GM23248 (cell line): Measurements from ENCODE around the gene ARAP3. TPM values are rescaled to one million over a fixed set of nuclear protein-coding genes. Genes with fewer than 3 reads are reported as not detected.

ENCODE experiments used
- DNase-seq: peaks from one replicate; pipeline ENCODE4 v3.0.0-alpha.2; 2015
- H2AFZ ChIP-seq: fragments of 200-600 bp; sonication (generic); 2 replicates; pipeline ENCODE4 v1.6.1; 2016; ENCODE audit warnings: antibody characterized with exemption
- H3F3A ChIP-seq: fragments of 200-600 bp; sonication (generic); 2 replicates; pipeline ENCODE4 v1.6.1; 2016; ENCODE audit warnings: mild to moderate bottlenecking, antibody characterized with exemption, mixed run types; ENCODE audit not compliant: insufficient read depth
- H3K27ac ChIP-seq: fragments of 200-600 bp; sonication (generic); 2 replicates; pipeline ENCODE4 v1.5.1; 2016; ENCODE audit warnings: mild to moderate bottlenecking
- H3K27me3 ChIP-seq: fragments of 200-600 bp; sonication (generic); replicated peaks from 2 replicates; pipeline ENCODE4 v1.6.1; 2016; ENCODE audit warnings: mild to moderate bottlenecking; ENCODE audit not compliant: insufficient read depth
- H3K36me3 ChIP-seq: fragments of 200-600 bp; sonication (generic); 2 replicates; pipeline ENCODE4 v1.6.1; 2016; ENCODE audit warnings: low read depth, mild to moderate bottlenecking
- H3K4me1 ChIP-seq: fragments of 200-600 bp; sonication (generic); 2 replicates; pipeline ENCODE4 v1.6.1; 2016; ENCODE audit warnings: mild to moderate bottlenecking; ENCODE audit not compliant: insufficient read depth
- H3K4me2 ChIP-seq: fragments of 200-600 bp; sonication (generic); one replicate; pipeline ENCODE4 v1.6.1; 2016; ENCODE audit warnings: mild to moderate bottlenecking; ENCODE audit not compliant: unreplicated experiment
- H3K4me3 ChIP-seq: fragments of 200-600 bp; sonication (generic); 2 replicates; pipeline ENCODE4 v1.5.1; 2016; ENCODE audit warnings: mild to moderate bottlenecking
- H3K79me2 ChIP-seq: fragments of 200-600 bp; sonication (generic); 2 replicates; pipeline ENCODE4 v1.6.1; 2016; ENCODE audit warnings: mild to moderate bottlenecking; ENCODE audit not compliant: insufficient read depth
- H3K9ac ChIP-seq: fragments of 200-600 bp; sonication (generic); 2 replicates; pipeline ENCODE4 v1.6.1; 2016; ENCODE audit warnings: mild to moderate bottlenecking
- H3K9me2 ChIP-seq: fragments of 200-600 bp; sonication (generic); 2 replicates; pipeline ENCODE4 v1.6.1; 2016; ENCODE audit warnings: mixed run types, mild to moderate bottlenecking, moderate library complexity; ENCODE audit not compliant: insufficient read depth
- H3K9me3 ChIP-seq: fragments of 200-600 bp; sonication (generic); one replicate; pipeline ENCODE4 v1.6.1; 2017; ENCODE audit warnings: low read depth
- H4K20me1 ChIP-seq: fragments of 200-600 bp; sonication (generic); 2 replicates; pipeline ENCODE4 v1.6.0; 2016; ENCODE audit not compliant: insufficient read depth
- EZH2 ChIP-seq: fragments of 200-600 bp; sonication (generic); IDR thresholded peaks from 2 replicates; pipeline ENCODE4 v1.6.1; 2018; ENCODE audit warnings: antibody characterized with exemption, mild to moderate bottlenecking; ENCODE audit not compliant: insufficient read depth, poor library complexity, severe bottlenecking
- EZH2phosphoT487 ChIP-seq: fragments of 200-600 bp; sonication (generic); IDR thresholded peaks from 2 replicates; pipeline ENCODE4 v1.6.1; 2018; ENCODE audit warnings: antibody characterized with exemption, moderate library complexity, mild to moderate bottlenecking, low read depth; ENCODE audit not compliant: insufficient read depth
- WGBS, 2 experiments: methylation state at CpG; one replicate each; pipeline ENCODE4 v1.1.6; 2015 to 2017; ENCODE audit warnings: low lambda C conversion rate in 2 of 2, low coverage in 1 of 2; ENCODE audit errors: missing lambda C conversion rate in 2 of 2; 5-methylcytosine and 5-hydroxymethylcytosine counted together
- in situ Hi-C: fragments of 300-500 bp; cut with MboI; formaldehyde crosslinking; loops from 2 replicates; pipeline ENCODE4 v1.15.0; 2020
- polyA plus RNA-seq: library from polyadenylated mRNA; unstranded; fragments of >200 nt; fragmentation: Nextera tagmentation; extraction: Ambion mirVana; gene quantifications from 2 replicates; pipeline ENCODE4 v1.2.1, GENCODE V29; 2016
- total RNA-seq: library from RNA; depleted of rRNA; stranded (reverse); fragments of >200 nt; shearing (Covaris generic); gene quantifications from 2 replicates; pipeline ENCODE4 v1.2.3, GENCODE V29; 2014

Gene ARAP3
- total and polyA plus RNA-seq, 2 experiments from 2014 or later = 2.2 TPM

- no peaks in the 10 kb centered on the region for H3K79me2 ChIP-seq
- peaks cover 5% of the 10 kb centered on the region; the same call in 1 of the 2 replicates for H3K4me1 ChIP-seq
- no peaks in the 10 kb centered on the region for H3K9me2 ChIP-seq
- H4K20me1 ChIP-seq = no peaks in the 10 kb centered on the region
- no peak overlapping the region for H2AFZ ChIP-seq
- DNase-seq = peak; percentile 80
- TF ChIP-seq EZH2 (no peak), EZH2phosphoT487 (no peak)
- 74 to 83% methylated on average over 2 of the region's 2 CpGs for WGBS, 2 experiments
- H3K4me2 ChIP-seq = no peak overlapping the region
- peaks cover 5% of the 10 kb centered on the region; the same call in 1 of the 2 replicates for H3K36me3 ChIP-seq
- no peaks in the 10 kb centered on the region for H3K27me3 ChIP-seq
- H3F3A ChIP-seq = peaks cover 14% of the 10 kb centered on the region; the same call in 1 of the 2 replicates
- H3K9ac ChIP-seq = no peak overlapping the region
- H3K4me3 ChIP-seq = no peak overlapping the region
- in situ Hi-C loops = no loop called here
- H3K27ac ChIP-seq = no peak overlapping the region
- no peaks in the 10 kb centered on the region for H3K9me3 ChIP-seq
Observed at GRCh38 chr5:141641634-141642267, 40.3 kb downstream of the ARAP3 start.

DNA sequence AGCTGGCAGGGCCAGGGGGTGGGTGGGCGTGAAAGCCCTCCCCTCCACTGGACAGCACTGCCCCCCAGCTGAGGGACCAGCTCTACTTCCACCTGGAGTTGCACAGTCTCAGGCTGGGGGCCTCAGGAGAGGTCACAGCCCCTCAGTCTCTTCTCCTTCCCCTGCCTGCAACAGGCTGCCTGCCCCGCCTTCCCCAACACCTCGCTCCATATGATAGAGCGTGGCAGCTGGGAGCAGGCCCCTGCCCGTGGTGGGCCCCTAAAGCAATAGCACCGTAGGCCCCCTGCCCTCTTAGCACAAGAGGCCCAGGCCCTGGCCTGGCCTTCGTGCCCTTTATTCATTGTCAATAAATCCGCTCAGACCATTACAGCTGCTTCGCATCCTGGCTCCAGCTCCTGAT is 41.3 kb downstream of the ARAP3 start:
- WGBS, 2 experiments = 85 to 88% methylated on average over 8 to 9 of the region's 9 CpGs
- Histone ChIP-seq H2AFZ (no peak overlapping the region), H3F3A (peaks cover 14% of the 10 kb centered on the region; the same call in 1 of the 2 replicates), H3K79me2 (peaks cover 9% of the 10 kb centered on the region), H3K9ac (no peak overlapping the region), H3K9me3 (no peaks in the 10 kb centered on the region), H3K4me2 (no peak overlapping the region), H3K36me3 (peaks cover 3% of the 10 kb centered on the region; the same call in 1 of the 2 replicates), H3K4me1 (peaks cover 6% of the 10 kb centered on the region), H3K27ac (no peak overlapping the region), H3K27me3 (no peaks in the 10 kb centered on the region), H3K4me3 (no peak overlapping the region), H4K20me1 (no peaks in the 10 kb centered on the region), H3K9me2 (no peaks in the 10 kb centered on the region)
- no peak for DNase-seq
- TF ChIP-seq EZH2 (no peak), EZH2phosphoT487 (no peak)
- in situ Hi-C loops = no loop called here

DNA sequence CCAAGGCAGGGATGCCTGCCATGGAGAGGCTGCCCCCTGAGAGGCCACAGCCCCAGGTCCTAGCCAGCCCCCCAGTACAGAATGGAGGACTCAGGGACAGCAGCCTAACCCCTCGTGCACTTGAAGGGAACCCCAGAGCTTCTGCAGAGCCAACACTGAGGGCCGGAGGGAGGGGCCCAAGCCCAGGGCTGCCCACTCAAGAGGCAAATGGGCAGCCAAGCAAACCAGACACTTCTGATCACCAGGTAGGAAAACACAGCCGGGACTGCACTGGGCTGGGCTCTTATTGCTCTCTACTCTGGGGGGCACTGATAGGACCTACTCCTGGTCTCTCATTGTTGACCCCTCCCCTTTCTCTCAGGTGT is 42.0 kb downstream of the ARAP3 start:
- DNase-seq = no peak
- no peaks in the 10 kb centered on the region for H3K9me2 ChIP-seq
- peaks cover 12% of the 10 kb centered on the region for H3K4me1 ChIP-seq
- H3K27ac ChIP-seq = no peak overlapping the region
- in situ Hi-C loops = no loop called here
- no peak overlapping the region for H3K4me3 ChIP-seq
- H3K9ac ChIP-seq = no peak overlapping the region
- no peaks in the 10 kb centered on the region; the same call in 1 of the 2 replicates for H3K36me3 ChIP-seq
- peaks cover 16% of the 10 kb centered on the region for H3K79me2 ChIP-seq
- peaks cover 14% of the 10 kb centered on the region; the same call in 1 of the 2 replicates for H3F3A ChIP-seq
- no peaks in the 10 kb centered on the region for H4K20me1 ChIP-seq
- 95 to 100% methylated on average over 2 to 3 of the region's 3 CpGs for WGBS, 2 experiments
- no peaks in the 10 kb centered on the region for H3K9me3 ChIP-seq
- no peak overlapping the region for H2AFZ ChIP-seq
- TF ChIP-seq EZH2phosphoT487 (no peak), EZH2 (no peak)
- no peaks in the 10 kb centered on the region for H3K27me3 ChIP-seq
- no peak overlapping the region for H3K4me2 ChIP-seq

DNA sequence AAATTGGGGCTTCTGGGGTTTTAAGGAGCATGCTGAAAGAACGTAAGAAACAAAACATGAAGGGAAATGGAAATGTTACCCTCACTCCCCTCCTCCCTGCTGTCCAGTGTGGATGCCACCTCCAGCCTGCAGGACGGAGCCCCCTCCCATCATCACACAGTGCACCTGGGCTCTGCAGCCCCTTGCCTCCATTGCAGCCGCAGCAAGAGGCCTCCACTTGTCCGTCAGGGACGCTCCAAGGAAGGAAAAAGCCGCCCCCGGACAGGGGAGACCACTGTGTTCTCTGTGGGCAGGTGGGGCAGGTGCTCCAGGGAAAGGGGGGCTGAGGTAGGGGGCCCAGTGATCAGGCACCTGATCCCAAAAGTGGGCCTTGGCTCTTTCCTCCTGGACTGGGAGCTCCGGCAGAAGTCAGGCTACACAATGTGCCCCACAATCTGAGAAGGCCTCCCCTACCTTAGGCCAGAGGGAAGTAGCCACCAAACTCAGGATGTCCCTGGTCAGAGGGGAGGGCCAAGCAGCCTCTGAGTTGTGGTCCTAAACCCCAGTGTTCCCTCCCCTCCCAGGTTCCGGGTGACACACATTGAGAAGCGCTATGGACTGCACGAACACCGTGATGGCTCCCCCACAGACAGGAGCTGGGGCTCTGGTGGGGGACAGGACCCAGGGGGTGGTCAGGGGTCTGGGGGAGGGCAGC is 42.5 kb downstream of the ARAP3 start:
- Histone ChIP-seq H3K9me3 (no peaks in the 10 kb centered on the region), H2AFZ (no peak overlapping the region), H3K79me2 (peaks cover 21% of the 10 kb centered on the region), H3K4me3 (no peak overlapping the region), H3K4me2 (no peak overlapping the region), H3K9me2 (no peaks in the 10 kb centered on the region), H3K9ac (no peak overlapping the region), H3K27ac (no peak overlapping the region), H3K36me3 (no peaks in the 10 kb centered on the region; the same call in 1 of the 2 replicates), H4K20me1 (no peaks in the 10 kb centered on the region), H3K4me1 (peaks cover 15% of the 10 kb centered on the region), H3K27me3 (no peaks in the 10 kb centered on the region), H3F3A (peaks cover 14% of the 10 kb centered on the region; the same call in 1 of the 2 replicates)
- 93 to 96% methylated on average over 11 to 12 of the region's 12 CpGs for WGBS, 2 experiments
- TF ChIP-seq EZH2phosphoT487 (no peak), EZH2 (no peak)
- in situ Hi-C loops = no loop called here
- no peak for DNase-seq
